GM19468 (cell line): ENCODE data around the gene GCNT1.
"Not testable (repeated sequence)": the region's sequence is repeated elsewhere in the genome, so short reads cannot be mapped to it uniquely, and the experiment has no call there.

Experiments used
- ATAC-seq: cut with Tn5 transposase; IDR thresholded peaks from one replicate; pipeline ENCODE4 v1.9.1; 2021; ENCODE audit warnings: mild to moderate bottlenecking, moderate library complexity, moderate number of reproducible peaks; ENCODE audit not compliant: unreplicated experiment; ENCODE audit errors: extremely low read depth

The GCNT1 gene

DNA sequence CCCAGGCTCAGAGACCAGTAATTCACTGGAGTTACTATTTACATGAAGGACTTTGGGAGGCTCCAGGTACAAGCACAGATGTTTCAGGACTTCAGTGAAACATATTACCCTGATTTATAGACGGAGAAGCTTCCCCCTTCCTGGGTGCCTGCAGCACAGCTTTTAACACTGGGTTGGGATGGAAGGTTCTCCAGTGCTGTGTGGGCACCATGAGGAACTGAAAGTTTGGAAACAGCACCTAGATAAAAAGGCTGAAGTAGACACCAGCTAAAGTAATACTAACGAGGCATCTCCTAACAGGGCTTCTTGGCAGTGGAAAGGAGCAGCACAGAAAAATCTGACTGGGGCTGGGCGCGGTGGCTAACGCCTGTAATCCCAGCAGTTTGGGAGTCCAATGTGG, 70.7 kb downstream of the GCNT1 start:
- ATAC-seq: no peak

DNA sequence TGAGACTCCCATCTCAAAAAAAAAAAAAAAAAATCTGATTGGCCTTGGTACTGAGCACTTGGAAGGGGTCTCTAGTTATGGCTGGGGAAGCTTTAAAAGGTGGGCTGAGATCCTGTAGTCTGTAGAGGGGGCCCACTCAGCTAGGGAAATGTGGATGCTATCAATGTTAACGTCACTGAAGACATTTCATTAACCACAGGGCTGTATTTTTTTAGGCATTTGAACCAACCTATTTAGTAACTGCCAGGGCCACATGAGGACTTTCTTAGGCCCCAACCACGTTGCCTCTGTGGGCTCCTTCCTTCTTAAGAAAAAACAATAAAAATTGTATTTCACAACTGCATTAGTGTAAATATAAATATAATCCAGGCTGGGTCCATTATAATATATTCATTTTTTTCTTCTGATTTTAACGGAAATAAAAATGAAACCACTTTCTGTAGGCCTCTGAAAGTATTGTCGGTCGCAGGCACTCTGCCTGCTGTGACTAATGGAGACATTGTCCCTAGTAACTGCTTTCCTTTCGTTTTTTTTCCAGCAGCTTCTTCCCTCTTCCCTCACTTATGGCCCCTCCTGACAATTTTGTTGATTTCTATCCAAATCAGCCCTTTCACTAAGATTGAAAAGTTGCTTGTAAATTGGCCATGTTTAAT, 71.6 kb downstream of the GCNT1 start:
- ATAC-seq: no peak

DNA sequence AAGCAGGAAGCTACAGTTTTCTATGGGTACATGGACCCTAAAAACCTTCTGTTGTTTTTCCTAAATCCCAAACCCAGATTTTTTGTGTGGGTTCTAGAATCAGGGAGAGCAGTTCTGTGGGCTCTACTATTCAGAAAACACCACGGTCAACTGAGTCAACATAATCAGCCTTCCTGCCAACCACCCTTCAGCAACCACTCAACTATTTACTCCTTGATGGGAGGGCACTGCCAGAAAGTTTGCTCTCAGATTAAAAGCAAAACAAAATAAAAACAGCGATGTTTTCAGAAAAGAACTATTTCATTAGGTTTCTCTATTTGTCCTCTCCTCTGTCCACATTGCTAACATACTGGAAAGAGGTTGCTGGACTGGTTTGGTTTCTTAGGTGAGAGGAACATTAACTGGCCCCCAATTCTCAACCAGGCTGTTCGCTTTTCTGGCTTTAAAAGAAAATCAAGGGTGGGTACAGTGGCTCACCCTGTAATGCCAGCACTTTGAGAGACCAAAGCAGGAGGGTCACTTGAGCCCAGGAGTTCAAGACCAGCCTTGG, 72.3 kb downstream of the GCNT1 start:
- no peak for ATAC-seq

DNA sequence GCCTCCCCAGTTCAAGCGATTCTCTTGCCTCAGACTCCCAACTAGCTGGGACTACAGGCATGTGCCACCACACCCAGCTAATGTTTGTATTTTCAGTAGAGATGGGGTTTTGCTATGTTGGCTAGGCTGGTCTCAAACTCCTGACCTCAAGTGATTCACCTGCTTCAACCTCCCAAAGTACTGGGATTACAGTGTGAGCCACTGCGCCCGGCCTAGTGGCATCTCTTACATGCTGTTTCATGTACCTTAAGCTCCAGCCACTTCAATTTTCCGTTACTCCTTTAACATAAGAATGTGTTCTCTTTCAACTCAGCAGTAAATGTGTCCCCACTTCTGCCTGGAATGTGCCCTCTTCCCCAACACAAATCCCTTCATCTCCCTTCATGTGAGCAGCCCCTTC, 73.9 kb downstream of the GCNT1 start:
- ATAC-seq: not testable (repeated sequence)

DNA sequence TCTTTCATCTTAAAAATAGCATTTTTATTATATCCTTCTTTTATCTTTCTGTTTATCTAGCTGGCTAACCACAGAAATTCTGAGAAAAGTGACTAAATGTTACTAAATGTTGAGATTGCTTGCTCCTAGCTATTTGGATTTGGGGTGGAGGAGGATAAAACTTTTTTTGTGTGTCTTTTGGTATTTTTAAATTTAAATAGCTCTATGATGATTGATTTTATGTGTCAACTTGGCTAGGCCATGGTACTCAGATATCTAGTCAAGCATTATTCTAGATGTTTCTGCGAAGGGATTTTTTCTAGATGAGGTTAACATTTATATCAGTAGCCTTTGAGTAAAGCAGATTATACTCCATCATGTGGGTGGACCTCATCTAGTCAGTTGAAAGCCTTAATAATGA, 75.0 kb downstream of the GCNT1 start:
- ATAC-seq: no peak

DNA sequence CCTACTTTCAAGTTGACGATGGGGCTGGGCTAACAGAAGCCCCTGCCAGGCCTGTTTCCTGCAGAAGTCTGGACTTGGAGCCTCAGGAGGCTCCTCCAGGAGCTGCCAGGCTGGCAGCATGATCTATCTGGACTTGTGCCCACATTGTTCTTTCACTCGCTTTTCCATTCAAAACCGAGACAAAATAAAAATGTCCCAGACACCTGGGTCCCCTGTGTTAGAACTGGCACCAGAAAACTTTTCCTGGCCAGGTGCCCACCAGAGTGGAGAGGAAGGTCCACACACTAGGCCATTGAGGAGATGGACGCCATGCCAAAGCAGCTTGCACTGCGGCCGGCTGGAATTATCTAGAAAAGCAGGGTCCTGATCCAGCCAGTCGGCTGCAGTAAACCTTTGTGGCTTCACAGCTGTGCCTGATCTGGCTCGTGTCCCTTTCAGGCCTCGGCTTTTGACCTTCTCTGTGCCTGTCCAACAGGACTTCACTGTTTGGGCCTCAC, 78.2 kb downstream of the GCNT1 start:
- ATAC-seq: no peak

DNA sequence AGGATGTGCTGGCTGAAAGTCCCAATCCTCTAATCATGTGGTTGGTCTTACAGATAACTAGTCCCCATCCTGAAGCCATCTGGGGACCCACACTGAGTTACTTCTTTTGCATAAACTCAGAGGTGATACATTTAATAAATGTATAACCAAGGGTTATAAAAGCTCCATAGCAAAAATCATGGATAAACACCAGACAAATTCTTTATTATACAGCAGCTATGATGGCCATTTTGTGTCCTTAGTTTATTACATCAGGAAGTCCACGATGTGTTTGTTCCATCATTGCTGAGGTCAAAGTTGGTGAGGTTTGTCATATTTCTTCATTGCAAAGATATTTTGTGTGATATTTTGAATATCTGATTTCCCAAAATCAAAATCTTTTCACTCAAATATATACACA, 80.2 kb downstream of the GCNT1 start:
- ATAC-seq: no peak

DNA sequence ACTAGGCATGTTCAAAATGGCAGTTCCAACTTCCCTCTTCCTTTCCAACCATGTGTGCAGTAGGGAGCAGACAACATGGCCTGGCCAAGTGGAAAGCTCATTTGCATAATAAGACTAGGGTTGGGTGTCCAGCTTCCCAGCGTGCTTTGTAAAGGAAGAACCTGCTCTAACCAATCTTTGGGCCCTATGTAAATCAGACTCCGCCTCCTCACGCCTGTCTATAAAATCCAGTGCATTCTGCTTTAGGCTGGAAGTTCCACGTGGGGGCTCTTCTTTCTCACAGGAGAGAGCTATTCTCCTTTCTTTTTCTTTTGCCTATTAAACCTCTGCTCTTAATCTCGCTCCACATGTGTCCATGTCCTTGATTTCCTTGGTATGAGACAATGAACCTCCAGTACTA, 83.4 kb downstream of the GCNT1 start:
- ATAC-seq: no peak

DNA sequence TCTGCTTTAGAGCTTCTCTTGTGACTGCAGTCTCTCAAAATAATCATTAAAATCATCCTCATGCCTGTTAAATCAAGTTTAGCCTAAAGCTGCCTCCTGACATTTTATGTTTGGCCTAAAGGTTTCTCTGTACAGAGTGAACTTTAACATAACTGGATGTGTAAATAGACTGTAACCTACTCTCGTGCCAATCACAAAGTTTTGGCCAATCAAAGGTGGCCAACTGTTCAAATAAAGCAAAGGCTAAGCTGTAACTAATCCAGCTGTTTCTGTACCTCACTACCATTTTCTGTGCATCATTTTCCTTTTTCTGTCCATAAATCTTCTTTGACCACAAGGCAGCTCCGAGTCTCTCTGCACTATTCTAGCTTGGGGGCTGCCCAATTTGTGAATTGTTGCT, 86.2 kb downstream of the GCNT1 start:
- ATAC-seq: no peak

DNA sequence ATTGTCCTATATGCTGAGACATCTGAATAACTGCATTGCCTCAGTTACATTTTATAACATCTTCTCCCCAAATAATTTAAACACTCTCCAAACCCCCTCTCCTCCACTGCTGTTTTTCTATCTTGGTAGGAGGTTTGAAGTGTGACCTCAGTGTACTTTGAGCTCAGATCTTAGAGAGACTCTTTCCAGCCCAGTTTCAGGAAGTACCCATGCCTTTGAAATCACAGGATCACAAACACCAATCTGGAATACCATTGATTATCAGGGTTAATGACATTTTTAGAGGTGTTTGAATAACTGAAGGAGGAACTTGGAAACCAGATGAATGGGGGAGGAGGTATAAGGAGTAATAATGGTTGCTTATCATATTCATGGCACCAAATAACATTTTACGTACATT, 93.2 kb downstream of the GCNT1 start:
- ATAC-seq: no peak

DNA sequence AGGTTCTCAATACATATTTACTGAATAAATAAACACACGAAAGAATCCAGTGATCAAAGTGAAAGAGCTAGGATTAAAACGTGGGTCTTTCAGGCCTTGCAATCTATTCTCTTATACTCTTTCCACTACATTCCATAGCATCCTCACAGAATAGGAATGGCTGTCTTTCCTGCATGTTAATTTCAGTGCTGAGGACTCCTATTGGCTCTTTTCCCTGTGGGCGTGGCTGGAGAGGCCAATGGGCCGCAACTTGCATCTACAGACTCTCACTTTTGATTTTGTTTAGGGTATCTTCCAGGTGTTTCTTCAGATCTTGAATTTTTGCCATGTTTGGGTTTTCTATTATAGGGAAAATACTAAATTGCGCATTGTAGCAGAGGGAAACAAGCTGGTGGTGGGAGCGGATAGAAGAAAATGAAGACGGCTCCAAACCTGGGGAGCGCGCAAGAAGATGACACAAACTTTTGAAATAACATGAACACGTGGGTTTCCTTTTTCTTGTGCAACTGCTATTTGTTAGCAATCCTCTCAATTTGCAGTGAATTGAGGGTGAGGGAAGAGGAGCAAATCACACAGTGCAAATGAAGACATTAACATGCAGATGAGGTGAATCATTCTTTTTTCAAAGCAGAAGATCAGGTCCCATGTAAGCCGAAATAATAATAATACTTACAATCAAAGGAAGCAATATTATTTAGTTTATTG, 93.9 kb downstream of the GCNT1 start:
- no peak for ATAC-seq

DNA sequence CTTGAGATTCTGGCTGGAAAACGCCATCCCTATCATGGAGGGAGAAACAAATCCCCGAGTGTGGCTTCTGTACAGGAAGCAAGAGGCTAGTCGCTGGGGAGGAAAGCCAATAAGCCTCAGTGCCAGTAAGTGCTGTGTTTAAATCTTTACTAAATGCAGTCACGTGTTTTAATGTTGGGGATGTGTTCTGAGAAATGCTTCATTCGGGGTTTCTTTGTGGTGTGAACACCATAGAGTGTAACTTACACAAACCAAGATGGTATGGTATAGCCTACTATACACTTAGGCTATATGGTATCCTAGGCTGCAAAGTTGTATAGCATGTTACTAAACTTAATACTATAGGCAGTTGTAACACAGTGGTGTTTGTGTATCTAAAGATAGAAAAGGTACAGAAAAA, 94.7 kb downstream of the GCNT1 start:
- no peak for ATAC-seq
